ENCODE measurements around the gene INHBC.

INHBC gene

GRCh38 chr12:57469296-57470164 is 34.9 kb downstream of the INHBC start:
- TF ChIP-seq SIN3A (IDR thresholded peaks at IDR 0.05; ENCODE audit: borderline replicate concordance, insufficient read depth, low read length) = no peak
- no peak for TF ChIP-seq TAF1 (IDR thresholded peaks at IDR 0.05; ENCODE audit: borderline replicate concordance, insufficient read depth, low read length)
- TF ChIP-seq POLR2AphosphoS5 (IDR thresholded peaks at IDR 0.05; ENCODE audit: low read depth, low read length) = no peak
- TF ChIP-seq FOXP2 (optimal IDR thresholded peaks at IDR 0.05; ENCODE audit: borderline replicate concordance, extremely low read depth, extremely low read length, insufficient read depth) = no peak
- TF ChIP-seq, protein P1, sequence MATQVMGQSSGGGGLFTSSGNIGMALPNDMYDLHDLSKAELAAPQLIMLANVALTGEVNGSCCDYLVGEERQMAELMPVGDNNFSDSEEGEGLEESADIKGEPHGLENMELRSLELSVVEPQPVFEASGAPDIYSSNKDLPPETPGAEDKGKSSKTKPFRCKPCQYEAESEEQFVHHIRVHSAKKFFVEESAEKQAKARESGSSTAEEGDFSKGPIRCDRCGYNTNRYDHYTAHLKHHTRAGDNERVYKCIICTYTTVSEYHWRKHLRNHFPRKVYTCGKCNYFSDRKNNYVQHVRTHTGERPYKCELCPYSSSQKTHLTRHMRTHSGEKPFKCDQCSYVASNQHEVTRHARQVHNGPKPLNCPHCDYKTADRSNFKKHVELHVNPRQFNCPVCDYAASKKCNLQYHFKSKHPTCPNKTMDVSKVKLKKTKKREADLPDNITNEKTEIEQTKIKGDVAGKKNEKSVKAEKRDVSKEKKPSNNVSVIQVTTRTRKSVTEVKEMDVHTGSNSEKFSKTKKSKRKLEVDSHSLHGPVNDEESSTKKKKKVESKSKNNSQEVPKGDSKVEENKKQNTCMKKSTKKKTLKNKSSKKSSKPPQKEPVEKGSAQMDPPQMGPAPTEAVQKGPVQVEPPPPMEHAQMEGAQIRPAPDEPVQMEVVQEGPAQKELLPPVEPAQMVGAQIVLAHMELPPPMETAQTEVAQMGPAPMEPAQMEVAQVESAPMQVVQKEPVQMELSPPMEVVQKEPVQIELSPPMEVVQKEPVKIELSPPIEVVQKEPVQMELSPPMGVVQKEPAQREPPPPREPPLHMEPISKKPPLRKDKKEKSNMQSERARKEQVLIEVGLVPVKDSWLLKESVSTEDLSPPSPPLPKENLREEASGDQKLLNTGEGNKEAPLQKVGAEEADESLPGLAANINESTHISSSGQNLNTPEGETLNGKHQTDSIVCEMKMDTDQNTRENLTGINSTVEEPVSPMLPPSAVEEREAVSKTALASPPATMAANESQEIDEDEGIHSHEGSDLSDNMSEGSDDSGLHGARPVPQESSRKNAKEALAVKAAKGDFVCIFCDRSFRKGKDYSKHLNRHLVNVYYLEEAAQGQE (IDR thresholded peaks at IDR 0.05; ENCODE audit: insufficient read depth in 1 of 2, low read depth in 2 of 2, low read length in 2 of 2) = no peak

- TF ChIP-seq, protein P1 (IDR thresholded peaks at IDR 0.05; ENCODE audit: insufficient read depth in 1 of 2, low read depth in 2 of 2, low read length in 2 of 2) = no peak
- TF ChIP-seq POLR2AphosphoS5 (IDR thresholded peaks at IDR 0.05; ENCODE audit: low read depth, low read length) (no peak), TAF1 (IDR thresholded peaks at IDR 0.05; ENCODE audit: borderline replicate concordance, insufficient read depth, low read length) (no peak), FOXP2 (optimal IDR thresholded peaks at IDR 0.05; ENCODE audit: borderline replicate concordance, extremely low read depth, extremely low read length, insufficient read depth) (no peak), SIN3A (IDR thresholded peaks at IDR 0.05; ENCODE audit: borderline replicate concordance, insufficient read depth, low read length) (no peak)
Observed at GRCh38 chr12:57470286-57470969, 35.8 kb downstream of the INHBC start.

DNA sequence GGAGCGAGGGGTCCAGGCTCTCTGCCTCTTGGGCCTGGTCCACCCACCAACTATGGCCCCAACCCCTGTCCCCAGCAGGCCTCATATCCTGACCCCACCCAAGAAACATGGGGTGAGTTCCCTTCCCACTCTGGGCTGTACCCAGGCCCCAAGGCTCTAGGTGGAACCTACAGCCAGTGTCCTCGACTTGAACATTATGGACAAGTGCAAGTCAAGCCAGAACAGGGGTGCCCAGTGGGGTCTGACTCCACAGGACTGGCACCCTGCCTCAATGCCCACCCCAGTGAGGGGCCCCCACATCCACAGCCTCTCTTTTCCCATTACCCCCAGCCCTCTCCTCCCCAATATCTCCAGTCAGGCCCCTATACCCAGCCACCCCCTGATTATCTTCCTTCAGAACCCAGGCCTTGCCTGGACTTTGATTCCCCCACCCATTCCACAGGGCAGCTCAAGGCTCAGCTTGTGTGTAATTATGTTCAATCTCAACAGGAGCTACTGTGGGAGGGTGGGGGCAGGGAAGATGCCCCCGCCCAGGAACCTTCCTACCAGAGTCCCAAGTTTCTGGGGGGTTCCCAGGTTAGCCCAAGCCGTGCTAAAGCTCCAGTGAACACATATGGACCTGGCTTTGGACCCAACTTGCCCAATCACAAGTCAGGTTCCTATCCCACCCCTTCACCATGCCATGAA is 36.5 kb downstream of the INHBC start:
- TF ChIP-seq FOXP2 (optimal IDR thresholded peaks at IDR 0.05; ENCODE audit: borderline replicate concordance, extremely low read depth, extremely low read length, insufficient read depth) = no peak
- TF ChIP-seq, protein P1 (IDR thresholded peaks at IDR 0.05; ENCODE audit: insufficient read depth in 1 of 2, low read depth in 2 of 2, low read length in 2 of 2) = no peak
- no peak for TF ChIP-seq POLR2AphosphoS5 (IDR thresholded peaks at IDR 0.05; ENCODE audit: low read depth, low read length)
- TF ChIP-seq SIN3A (IDR thresholded peaks at IDR 0.05; ENCODE audit: borderline replicate concordance, insufficient read depth, low read length) = no peak
- TF ChIP-seq TAF1 (IDR thresholded peaks at IDR 0.05; ENCODE audit: borderline replicate concordance, insufficient read depth, low read length) = no peak

DNA sequence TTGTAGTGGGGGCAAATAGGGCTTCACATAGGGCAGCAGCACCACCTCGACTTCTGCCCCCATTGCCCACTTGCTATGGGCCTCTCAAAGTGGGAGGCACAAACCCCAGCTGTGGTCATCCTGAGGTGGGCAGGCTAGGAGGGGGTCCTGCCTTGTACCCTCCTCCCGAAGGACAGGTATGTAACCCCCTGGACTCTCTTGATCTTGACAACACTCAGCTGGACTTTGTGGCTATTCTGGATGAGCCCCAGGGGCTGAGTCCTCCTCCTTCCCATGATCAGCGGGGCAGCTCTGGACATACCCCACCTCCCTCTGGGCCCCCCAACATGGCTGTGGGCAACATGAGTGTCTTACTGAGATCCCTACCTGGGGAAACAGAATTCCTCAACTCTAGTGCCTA is 37.1 kb downstream of the INHBC start:
- TF ChIP-seq TAF1 (IDR thresholded peaks at IDR 0.05; ENCODE audit: borderline replicate concordance, insufficient read depth, low read length) (no peak), POLR2AphosphoS5 (IDR thresholded peaks at IDR 0.05; ENCODE audit: low read depth, low read length) (no peak), SIN3A (IDR thresholded peaks at IDR 0.05; ENCODE audit: borderline replicate concordance, insufficient read depth, low read length) (no peak), FOXP2 (optimal IDR thresholded peaks at IDR 0.05; ENCODE audit: borderline replicate concordance, extremely low read depth, extremely low read length, insufficient read depth) (no peak)
- TF ChIP-seq, protein P1 (IDR thresholded peaks at IDR 0.05; ENCODE audit: insufficient read depth in 1 of 2, low read depth in 2 of 2, low read length in 2 of 2) = no peak
